Neuronal stem cell (in vitro differentiated cells): ENCODE data around the gene HPGD.

Experiments
- DNase-seq: peaks from one replicate; pipeline ENCODE4 v3.0.0-alpha.2; 2013; ENCODE audit warnings: low spot score
- H2AFZ ChIP-seq: one replicate; pipeline ENCODE4 v1.6.1; 2013; ENCODE audit warnings: mild to moderate bottlenecking, low read length, inconsistent platforms
- H2AK5ac ChIP-seq: 2 replicates; pipeline ENCODE4 v1.6.1; 2013; ENCODE audit warnings: low read depth, mild to moderate bottlenecking, inconsistent platforms, low read length, moderate library complexity, mixed read lengths
- H2BK120ac ChIP-seq: 2 replicates; pipeline ENCODE4 v1.6.1; 2013; ENCODE audit warnings: low read depth, mild to moderate bottlenecking, inconsistent platforms, low read length, moderate library complexity, mixed read lengths
- H2BK12ac ChIP-seq: one replicate; pipeline ENCODE4 v1.6.1; 2013; ENCODE audit warnings: low read length, inconsistent platforms
- H2BK15ac ChIP-seq: 2 replicates; pipeline ENCODE4 v1.6.1; 2013; ENCODE audit warnings: mild to moderate bottlenecking, low read length, inconsistent platforms, mixed read lengths
- H2BK5ac ChIP-seq: one replicate; pipeline ENCODE4 v1.6.1; 2013; ENCODE audit warnings: inconsistent platforms, mild to moderate bottlenecking, low read length, moderate library complexity
- H3K14ac ChIP-seq: one replicate; pipeline ENCODE4 v1.6.1; 2013; ENCODE audit warnings: low read length, inconsistent platforms
- H3K18ac ChIP-seq: 2 replicates; pipeline ENCODE4 v1.6.1; 2013; ENCODE audit warnings: low read length, inconsistent platforms
- H3K23ac ChIP-seq: 2 replicates; pipeline ENCODE4 v1.6.1; 2013; ENCODE audit warnings: low read depth, mild to moderate bottlenecking, mixed read lengths, low read length, inconsistent platforms; ENCODE audit not compliant: poor library complexity
- H3K27ac ChIP-seq: replicated peaks from 3 replicates; pipeline ENCODE4 v1.5.1; 2013; ENCODE audit warnings: low read length, inconsistent platforms
- H3K27me3 ChIP-seq, 3 experiments: 2 replicates each; pipeline ENCODE4 v1.6.1; 2013; ENCODE audit warnings: low read length in 3 of 3, mild to moderate bottlenecking in 2 of 3, inconsistent platforms in 1 of 3, low read depth in 1 of 3, mixed read lengths in 1 of 3, moderate library complexity in 1 of 3; ENCODE audit not compliant: control insufficient read depth in 3 of 3, insufficient read depth in 3 of 3
- H3K36me3 ChIP-seq, 2 donors: replicated peaks in 1 of 2; 2 replicates each; pipeline ENCODE4 v1.6.1; 2013; ENCODE audit warnings: low read length in 2 of 2; ENCODE audit not compliant: control insufficient read depth in 2 of 2, insufficient read depth in 2 of 2
- H3K4ac ChIP-seq: 2 replicates; pipeline ENCODE4 v1.6.1; 2013; ENCODE audit warnings: inconsistent platforms, mild to moderate bottlenecking, low read length, moderate library complexity
- H3K4me1 ChIP-seq, 2 donors: 1 replicate in 1 of 2; 2 replicates in 1 of 2; pipeline ENCODE4 v1.6.1; 2013; ENCODE audit warnings: low read length in 2 of 2, low read depth in 1 of 2; ENCODE audit not compliant: control insufficient read depth in 2 of 2, insufficient read depth in 1 of 2
- H3K4me2 ChIP-seq: one replicate; pipeline ENCODE4 v1.6.1; 2013; ENCODE audit warnings: mild to moderate bottlenecking, low read length, inconsistent platforms; ENCODE audit not compliant: insufficient read depth, poor library complexity, severe bottlenecking
- H3K4me3 ChIP-seq, 2 donors: 2 replicates each; pipeline ENCODE4 v1.5.1; 2013; ENCODE audit warnings: low read length in 2 of 2, mild to moderate bottlenecking in 2 of 2, inconsistent platforms in 1 of 2, moderate library complexity in 1 of 2
- H3K79me1 ChIP-seq: one replicate; pipeline ENCODE4 v1.6.1; 2013; ENCODE audit warnings: low read depth, mild to moderate bottlenecking, inconsistent platforms, low read length, moderate library complexity
- H3K9ac ChIP-seq: one replicate; pipeline ENCODE4 v1.6.1; 2013; ENCODE audit warnings: mild to moderate bottlenecking, low read depth, low read length, inconsistent platforms; ENCODE audit not compliant: poor library complexity
- H3K9me3 ChIP-seq, 2 donors: replicated peaks in 1 of 2; 2 replicates each; pipeline versions ENCODE3 to v1.6.1; 2013; ENCODE audit warnings: low read length in 2 of 2, mild to moderate bottlenecking in 2 of 2, inconsistent platforms in 1 of 2, low read depth in 1 of 2, mixed read lengths in 1 of 2, moderate library complexity in 1 of 2; ENCODE audit not compliant: control insufficient read depth in 2 of 2, insufficient read depth in 1 of 2
- H4K8ac ChIP-seq: one replicate; pipeline ENCODE4 v1.6.1; 2013; ENCODE audit warnings: low read depth, mild to moderate bottlenecking, inconsistent platforms, low read length, moderate library complexity
- H4K91ac ChIP-seq: one replicate; pipeline ENCODE4 v1.6.1; 2013; ENCODE audit warnings: low read length, low read depth, mild to moderate bottlenecking, inconsistent platforms; ENCODE audit not compliant: poor library complexity
- WGBS, 2 donors: extraction: QIAGEN DNeasy Blood & Tissue Kit; methylation state at CpG; one replicate each; pipeline ENCODE4 v1.1.7; 2013; ENCODE audit warnings: missing lambda C conversion rate in 2 of 2, mixed read lengths in 1 of 2; ENCODE audit not compliant: insufficient read length in 2 of 2, insufficient replicate concordance in 1 of 2; ENCODE audit errors: extremely low coverage in 2 of 2; 5-methylcytosine and 5-hydroxymethylcytosine counted together

HPGD gene

GRCh38 chr4:174485025-174485424 lies 37.3 kb downstream of the HPGD start:
- no peak for DNase-seq
- H3K4me3 ChIP-seq: no peak overlapping the region
- H3K27me3 ChIP-seq: no peaks in the 10 kb centered on the region
- no peak overlapping the region for H2BK5ac ChIP-seq
- no peak overlapping the region for H3K4ac ChIP-seq
- WGBS, 2 donors: no CpG with 5 or more reads among the region's 5 CpGs
- H3K23ac ChIP-seq: no peak overlapping the region
- no peak overlapping the region for H3K9ac ChIP-seq
- H2BK12ac ChIP-seq: no peak overlapping the region
- H4K8ac ChIP-seq: no peak overlapping the region
- no peak overlapping the region for H2AFZ ChIP-seq
- H3K27ac ChIP-seq: no peak overlapping the region
- no peak overlapping the region for H2AK5ac ChIP-seq
- H3K4me1 ChIP-seq: no peaks in the 10 kb centered on the region
- no peak overlapping the region for H4K91ac ChIP-seq
- H3K79me1 ChIP-seq: no peaks in the 10 kb centered on the region
- H3K9me3 ChIP-seq: no peaks in the 10 kb centered on the region
- no peak overlapping the region for H3K18ac ChIP-seq
- H3K4me2 ChIP-seq: no peak overlapping the region
- no peak overlapping the region for H2BK15ac ChIP-seq
- H3K14ac ChIP-seq: no peak overlapping the region
- H2BK120ac ChIP-seq: no peak overlapping the region
- no peaks in the 10 kb centered on the region for H3K36me3 ChIP-seq

DNA sequence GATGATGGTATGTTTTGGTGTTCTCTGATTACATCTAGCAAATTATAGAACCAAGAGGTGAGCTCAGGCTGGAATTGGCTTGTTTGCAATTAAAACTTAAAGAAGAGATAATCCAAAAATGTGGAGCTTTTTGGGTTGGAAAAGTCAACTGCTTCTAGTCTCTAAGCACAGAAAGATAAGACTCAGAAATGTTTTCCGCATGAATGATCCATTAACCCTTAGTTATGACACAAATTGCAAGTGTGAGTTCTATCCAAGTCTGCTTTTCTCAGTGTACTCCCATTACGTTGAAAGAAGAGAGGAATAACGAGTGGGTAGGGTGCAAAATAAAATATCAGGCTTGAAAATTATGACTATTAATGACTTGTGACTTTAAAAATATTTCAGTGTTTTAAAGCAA lies 38.5 kb downstream of the HPGD start:
- Histone ChIP-seq H2BK15ac (no peak overlapping the region), H2BK120ac (no peak overlapping the region), H3K79me1 (no peaks in the 10 kb centered on the region), H3K27me3 (no peaks in the 10 kb centered on the region), H3K36me3 (no peaks in the 10 kb centered on the region), H3K14ac (no peak overlapping the region), H4K8ac (no peak overlapping the region), H4K91ac (no peak overlapping the region), H2BK12ac (no peak overlapping the region), H3K23ac (no peak overlapping the region), H3K4me2 (no peak overlapping the region), H3K4me3 (no peak overlapping the region), H3K9ac (no peak overlapping the region), H2AFZ (no peak overlapping the region), H2AK5ac (no peak overlapping the region), H3K27ac (no peak overlapping the region), H3K4ac (no peak overlapping the region), H3K18ac (no peak overlapping the region), H2BK5ac (no peak overlapping the region), H3K9me3 (no peaks in the 10 kb centered on the region), H3K4me1 (no peaks in the 10 kb centered on the region)
- no peak for DNase-seq
- no CpG with 5 or more reads among the region's 3 CpGs for WGBS, 2 donors

GRCh38 chr4:174479140-174479539 lies 43.1 kb downstream of the HPGD start:
- WGBS, 2 donors: no CpG with 5 or more reads among the region's 2 CpGs
- no peak overlapping the region for H3K4ac ChIP-seq
- no peak overlapping the region for H3K9ac ChIP-seq
- no peak overlapping the region for H4K91ac ChIP-seq
- no peaks in the 10 kb centered on the region for H3K36me3 ChIP-seq
- H3K4me2 ChIP-seq: no peak overlapping the region
- no peak overlapping the region for H3K23ac ChIP-seq
- no peaks in the 10 kb centered on the region for H3K4me1 ChIP-seq
- no peak overlapping the region for H4K8ac ChIP-seq
- H3K18ac ChIP-seq: no peak overlapping the region
- H2AFZ ChIP-seq: no peak overlapping the region
- H2BK12ac ChIP-seq: no peak overlapping the region
- no peak overlapping the region for H2AK5ac ChIP-seq
- no peaks in the 10 kb centered on the region for H3K79me1 ChIP-seq
- no peak overlapping the region for H3K4me3 ChIP-seq
- H3K27me3 ChIP-seq: no peaks in the 10 kb centered on the region
- H3K14ac ChIP-seq: no peak overlapping the region
- no peak overlapping the region for H3K27ac ChIP-seq
- no peak overlapping the region for H2BK15ac ChIP-seq
- no peak overlapping the region for H2BK5ac ChIP-seq
- DNase-seq: no peak
- no peak overlapping the region for H2BK120ac ChIP-seq
- no peaks in the 10 kb centered on the region for H3K9me3 ChIP-seq

DNA sequence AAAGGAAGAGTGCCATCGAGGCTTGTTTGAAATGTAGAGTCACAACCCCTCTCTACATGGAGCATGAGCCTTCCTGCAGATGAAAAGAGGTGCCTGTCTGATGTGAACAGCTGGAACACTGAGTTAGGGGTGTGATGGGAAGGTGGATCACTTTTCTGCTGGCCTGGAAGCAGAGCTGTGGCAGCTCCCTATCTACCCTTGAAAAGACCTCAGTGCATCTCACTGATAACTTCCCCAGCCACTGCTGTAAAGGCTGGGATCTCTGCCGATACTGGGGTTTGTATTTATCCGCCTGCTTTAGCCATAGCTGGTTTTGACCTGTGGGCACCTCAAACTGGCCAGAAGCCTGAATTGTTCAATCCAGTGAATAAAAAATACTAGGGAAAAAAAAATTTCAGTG lies 46.8 kb downstream of the HPGD start:
- Histone ChIP-seq H3K18ac (no peak overlapping the region), H2AK5ac (no peak overlapping the region), H2BK12ac (no peak overlapping the region), H3K4me1 (no peaks in the 10 kb centered on the region), H4K91ac (no peak overlapping the region), H4K8ac (no peak overlapping the region), H3K23ac (no peak overlapping the region), H3K4ac (no peak overlapping the region), H3K9me3 (no peaks in the 10 kb centered on the region), H3K4me2 (no peak overlapping the region), H3K79me1 (no peaks in the 10 kb centered on the region), H3K27me3 (no peaks in the 10 kb centered on the region), H2BK15ac (no peak overlapping the region), H3K14ac (no peak overlapping the region), H3K27ac (no peak overlapping the region), H3K36me3 (no peaks in the 10 kb centered on the region), H2AFZ (no peak overlapping the region), H2BK5ac (no peak overlapping the region), H3K9ac (no peak overlapping the region), H2BK120ac (no peak overlapping the region), H3K4me3 (no peak overlapping the region)
- no CpG with 5 or more reads among the region's 3 CpGs for WGBS, 2 donors
- DNase-seq: no peak
